Right renal pelvis (tissue), 4 donors: ENCODE measurements around the gene SPDYE4. TPM values are rescaled to one million over a fixed set of nuclear protein-coding genes. Genes with fewer than 3 reads are reported as not detected.
A peak's percentile ranks its signal among the peaks of the same experiment; 100 is the strongest.

ENCODE experiments used
- DNase-seq, 4 donors: peaks; one replicate each; pipeline ENCODE4 v3.0.0-alpha.2; 2013; ENCODE audit warnings: low read depth in 4 of 4, low spot score in 3 of 4, missing footprints in 1 of 4
- polyA plus RNA-seq, 4 donors: library from polyadenylated mRNA; unstranded; fragments of 120-200 nt; gene quantifications; one replicate each; pipeline ENCODE4 v1.2.1, GENCODE V29; 2013; ENCODE audit not compliant: insufficient read length in 4 of 4

Gene SPDYE4
- polyA plus RNA-seq, 4 donors, result 0.18 to 0.30 TPM; not detected in 2

DNA sequence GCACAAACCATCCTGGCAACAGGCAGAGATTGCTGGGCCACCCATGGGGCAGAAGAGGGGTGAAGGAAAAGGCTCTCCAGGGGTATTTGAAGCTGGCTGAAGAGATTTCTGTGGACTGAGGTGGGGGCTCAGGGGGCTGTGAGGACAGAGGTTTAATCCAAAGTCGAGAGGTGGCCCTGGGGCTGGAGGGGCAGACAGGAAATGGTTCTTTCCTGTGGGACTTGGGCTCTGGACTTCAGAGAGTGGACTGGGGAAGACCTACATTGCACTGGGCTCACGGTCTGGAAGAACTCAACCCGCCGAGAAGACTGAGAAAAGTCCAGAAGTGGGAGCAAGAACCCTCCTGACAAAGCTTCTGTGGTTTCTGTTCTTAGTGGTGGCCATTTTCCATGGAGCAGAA, 16.6 kb downstream of the SPDYE4 start:
- DNase-seq, result no peak

DNA sequence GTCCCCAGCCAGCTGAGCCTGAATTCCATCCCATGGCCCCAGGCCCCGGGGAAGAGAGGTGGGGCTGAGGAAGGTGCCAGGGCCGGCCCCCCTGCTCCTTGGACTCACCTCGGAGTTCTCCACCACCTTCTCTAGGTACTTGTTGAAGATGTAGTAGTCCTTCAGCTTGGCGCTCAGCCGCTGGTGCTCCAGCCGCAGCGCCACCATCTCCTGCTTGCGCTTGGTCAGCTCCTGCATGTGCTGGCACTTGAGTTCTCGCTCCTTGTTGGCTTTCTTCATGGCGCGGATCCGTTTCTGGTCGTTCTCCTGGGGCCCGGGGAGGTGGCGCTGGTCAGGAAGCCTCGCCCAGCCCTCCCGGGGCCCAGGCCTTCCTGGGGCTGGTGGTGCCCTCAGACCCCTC, 17.0 kb downstream of the SPDYE4 start:
- DNase-seq, result no peak

DNA sequence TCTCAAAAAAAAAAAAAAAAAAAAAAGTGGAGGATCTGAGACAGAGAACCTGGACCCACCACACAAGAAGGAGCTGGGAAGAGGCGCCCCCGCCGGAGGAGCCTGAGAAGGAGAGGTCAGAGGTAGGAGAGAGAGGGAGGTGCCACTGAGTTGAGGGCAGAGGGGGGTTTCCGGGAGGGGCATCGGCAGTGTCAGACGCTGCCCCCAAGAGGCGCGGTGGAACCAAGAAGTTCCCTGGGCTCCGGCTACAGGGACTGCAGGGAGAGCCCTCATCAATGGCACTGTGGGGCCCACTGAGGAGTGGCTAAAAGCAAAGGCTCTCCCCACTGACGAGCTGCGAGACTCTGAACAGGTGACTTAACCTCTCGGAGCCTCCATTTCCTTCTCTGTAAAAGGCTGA, 17.9 kb downstream of the SPDYE4 start:
- DNase-seq, result no peak

DNA sequence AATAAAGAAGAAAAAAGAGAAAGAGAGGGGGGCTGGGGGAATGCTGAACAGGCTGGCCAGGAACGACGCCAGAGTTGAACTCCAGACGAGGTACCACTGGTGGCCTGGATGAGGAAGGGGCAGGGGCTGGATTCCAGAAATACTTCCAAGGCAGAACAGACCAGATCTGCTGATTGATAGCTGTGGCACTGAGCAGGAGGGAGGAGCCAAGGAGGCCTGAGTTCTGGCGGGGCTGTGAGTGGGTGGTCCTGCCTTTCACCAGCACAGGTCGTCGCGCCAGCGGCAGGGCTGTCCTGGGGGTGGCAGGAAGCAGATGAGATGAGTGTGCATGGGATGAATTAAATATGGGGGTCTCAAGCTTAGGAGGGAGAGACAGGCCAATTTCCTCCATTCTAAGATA, 19.2 kb downstream of the SPDYE4 start:
- peak in 2 of 4 donors; percentile 45 to 47 for DNase-seq

DNA sequence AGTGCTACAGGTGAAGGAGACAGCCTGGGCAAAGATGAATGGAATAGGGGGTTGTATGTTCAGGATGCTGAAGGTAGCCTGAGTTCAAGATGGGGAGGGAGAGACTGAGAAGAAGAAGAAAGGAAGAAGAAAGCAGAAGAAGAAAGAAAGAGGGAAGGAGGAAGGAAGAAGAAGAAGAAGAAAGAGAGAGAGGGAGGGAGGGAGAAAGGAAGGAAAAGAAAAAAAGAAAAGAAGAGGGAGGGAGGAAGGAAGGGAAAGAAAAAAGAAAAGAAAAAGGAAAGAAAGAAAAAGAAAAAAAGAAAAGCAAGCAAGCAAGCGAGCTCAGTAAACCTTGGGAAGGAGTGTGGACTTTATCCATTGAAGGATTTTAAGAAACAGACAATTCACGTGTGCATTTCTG, 21.6 kb downstream of the SPDYE4 start:
- DNase-seq, result no peak

DNA sequence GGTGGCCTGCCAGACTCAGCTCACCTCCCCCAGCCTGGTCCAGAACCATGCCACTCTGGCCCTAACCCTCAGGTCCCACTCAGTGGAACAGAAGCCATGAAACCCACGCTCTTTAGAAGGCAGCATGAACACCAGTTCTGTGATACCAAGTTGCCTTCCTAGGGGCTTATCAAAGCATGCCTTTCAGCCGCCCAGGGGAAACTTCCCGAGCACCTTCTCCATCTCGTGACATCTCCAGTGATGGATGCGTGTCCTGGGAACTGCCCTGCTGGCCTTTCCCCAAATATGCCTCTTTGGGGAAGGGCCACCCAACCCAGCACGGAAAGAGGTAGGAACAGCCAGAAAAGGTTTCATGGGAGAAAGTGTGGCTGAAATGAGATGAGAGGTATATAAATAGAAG, 22.0 kb downstream of the SPDYE4 start:
- DNase-seq, result no peak

DNA sequence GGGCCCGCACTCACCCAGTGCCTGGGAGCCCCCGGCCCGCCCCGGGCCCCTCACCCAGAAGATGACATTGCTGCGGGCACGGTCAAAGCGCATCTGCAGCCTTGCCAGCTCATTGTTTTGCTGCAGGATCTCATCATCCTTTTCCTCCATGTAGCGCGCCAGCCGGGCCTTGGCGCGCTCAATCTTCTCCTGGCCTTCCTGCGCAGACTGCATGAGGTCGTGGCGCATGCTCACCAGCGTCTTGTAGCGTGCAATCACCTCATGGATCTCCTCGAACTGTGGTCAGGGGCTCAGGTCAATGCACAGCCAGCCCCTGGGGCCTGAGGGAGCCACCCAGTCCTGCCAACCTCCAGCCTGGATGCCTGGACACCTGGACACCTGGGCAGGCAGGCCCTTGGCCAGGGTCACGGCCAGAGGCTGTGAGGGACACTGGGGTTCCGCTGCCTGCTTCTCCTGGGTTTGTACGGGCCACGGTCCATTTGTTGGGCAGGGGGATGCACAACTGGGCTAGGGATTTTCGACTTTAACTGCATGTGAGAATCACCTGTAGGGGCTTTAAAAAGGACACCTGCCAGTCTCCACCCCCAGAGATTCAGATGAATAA, 22.9 kb downstream of the SPDYE4 start:
- no peak for DNase-seq

DNA sequence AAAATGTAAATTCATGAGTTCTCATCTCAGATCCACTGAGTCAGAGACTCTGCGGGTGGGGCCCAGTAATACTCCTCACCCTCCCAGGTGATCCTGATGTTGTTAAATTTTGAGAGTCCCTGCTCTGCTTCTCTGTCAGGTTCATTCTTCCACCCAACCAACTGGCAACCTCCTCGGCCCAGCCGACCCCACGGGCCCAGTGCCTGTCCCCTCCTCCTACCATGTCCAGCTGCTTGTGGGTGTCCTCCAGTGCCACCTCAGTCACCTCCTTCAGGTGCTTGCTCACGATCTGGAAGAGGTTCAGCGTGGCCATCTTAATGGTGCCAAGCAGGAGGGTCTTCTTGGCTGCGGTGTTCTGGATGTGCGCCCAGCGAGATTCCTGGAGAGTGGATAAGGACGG, 23.5 kb downstream of the SPDYE4 start:
- no peak for DNase-seq

DNA sequence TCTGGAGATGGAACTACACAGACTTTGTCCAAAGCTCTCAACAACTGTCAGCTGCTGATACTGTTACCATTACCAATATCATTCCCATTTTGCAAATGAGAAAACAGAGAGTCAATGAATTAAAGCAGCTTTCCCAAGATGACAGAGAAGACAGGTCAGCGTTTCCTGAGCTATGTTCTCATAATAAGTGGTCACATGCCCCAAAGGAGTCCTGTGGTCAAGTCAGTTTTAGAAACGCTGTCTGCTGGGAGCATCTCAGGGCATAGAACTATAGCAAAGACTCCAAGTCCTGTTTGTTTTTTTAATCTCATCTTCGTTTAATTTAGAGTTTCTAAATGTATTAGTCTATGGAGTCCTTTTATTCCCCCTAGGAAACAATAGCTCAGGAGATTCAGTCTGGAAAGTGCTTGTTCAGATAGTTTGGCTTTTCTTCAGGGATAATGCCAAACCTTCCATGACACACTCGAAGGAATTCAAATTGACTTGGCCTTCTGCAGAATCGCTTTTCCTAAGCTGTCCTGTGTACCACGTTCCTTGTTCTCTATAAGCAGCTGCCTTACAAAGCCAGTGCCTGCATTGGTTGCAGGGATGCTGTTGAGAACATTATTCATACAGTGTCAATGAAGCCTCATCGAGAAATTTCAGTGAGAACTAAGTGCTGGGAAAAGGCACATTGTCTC, 25.8 kb downstream of the SPDYE4 start:
- DNase-seq, result no peak

DNA sequence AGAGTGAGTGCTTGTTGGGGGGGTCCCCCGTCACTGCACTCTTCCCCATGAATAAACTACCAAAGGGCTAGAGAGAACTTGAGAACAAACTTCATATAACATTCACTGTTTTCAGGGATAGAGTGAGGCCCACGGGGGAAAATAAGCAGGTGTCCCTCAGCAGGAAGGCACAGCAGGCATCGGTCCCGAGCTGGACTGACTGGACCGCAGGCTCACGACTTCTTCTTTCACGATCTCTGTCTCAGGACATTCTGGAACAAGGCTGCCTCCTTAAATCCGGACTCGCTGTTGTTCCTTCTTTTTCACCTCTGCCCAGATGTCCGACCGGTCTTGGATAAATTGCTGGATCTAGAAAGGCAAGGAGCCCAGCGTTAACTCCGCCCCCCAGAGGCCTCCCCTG, 28.5 kb downstream of the SPDYE4 start:
- DNase-seq, result no peak

DNA sequence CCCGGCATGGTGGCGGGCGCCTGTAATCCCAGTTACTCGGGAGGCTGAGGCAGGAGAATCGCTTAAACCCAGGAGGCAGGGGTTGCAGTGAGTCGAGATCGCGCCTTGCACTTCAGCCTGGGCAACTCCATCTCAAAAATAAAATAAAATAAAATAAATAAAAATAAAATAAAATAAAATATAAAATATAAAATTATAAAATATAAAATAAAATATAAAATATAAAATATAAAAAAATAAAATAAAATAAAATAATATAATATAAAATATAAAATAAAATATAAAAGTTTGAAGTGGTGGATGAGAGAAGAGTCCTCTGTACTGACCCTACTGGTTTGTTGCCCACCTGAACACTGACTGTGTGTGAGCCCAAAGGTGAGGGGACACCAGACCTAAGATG, 28.9 kb downstream of the SPDYE4 start:
- DNase-seq, result no peak

DNA sequence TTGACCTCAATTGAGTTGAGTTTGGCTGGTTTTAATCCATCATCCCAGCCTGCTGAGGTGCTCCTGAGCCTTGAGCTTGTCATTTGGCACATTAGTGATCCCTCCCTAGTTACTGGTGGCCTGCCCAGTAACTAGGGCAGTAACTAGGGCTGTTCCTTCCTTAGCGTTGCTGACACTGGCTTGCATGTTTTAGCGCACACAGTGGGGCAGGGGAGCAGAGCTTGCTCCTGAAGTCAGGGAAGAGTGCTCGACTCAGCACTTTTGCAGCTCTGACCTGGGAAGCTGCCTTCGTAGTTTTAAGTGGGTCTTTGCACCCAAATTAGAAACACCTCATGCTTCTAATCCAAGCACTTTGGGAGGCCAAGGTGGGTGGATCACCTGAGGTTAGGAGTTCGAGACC, 29.4 kb downstream of the SPDYE4 start:
- DNase-seq, result no peak

DNA sequence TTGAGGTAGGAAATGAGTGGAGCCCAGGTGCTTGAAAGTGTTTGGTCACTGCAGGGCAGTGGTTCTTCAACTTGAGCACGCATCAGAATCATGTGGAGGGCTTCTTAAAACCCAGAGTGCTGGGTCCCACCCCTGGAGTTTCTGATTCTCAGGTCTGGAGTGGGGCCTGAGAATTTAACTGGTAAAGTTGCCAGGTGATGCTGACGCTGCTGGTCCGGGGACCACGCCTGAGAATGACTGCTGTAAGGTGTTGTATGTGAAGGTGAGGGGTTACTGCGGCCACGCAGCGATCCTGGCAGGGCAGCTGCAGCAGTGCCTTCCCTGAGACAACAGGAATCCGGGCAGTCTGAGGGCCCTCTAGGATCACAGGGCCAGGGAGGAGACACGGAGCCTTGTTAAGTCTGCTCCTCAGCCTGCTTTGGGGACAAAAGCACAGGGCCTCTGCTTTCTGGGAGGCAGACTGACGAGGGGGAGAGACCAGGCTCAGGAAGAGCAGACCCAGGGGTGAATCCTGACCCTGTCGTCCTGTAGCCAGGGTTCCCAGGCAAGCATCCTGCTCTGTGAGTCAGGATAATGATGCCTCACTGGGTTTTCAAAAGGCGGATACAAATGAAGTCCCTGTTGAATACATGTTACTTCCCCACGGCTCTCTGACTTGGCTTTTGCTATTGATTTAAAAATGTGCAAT, 30.0 kb downstream of the SPDYE4 start:
- DNase-seq, result no peak

DNA sequence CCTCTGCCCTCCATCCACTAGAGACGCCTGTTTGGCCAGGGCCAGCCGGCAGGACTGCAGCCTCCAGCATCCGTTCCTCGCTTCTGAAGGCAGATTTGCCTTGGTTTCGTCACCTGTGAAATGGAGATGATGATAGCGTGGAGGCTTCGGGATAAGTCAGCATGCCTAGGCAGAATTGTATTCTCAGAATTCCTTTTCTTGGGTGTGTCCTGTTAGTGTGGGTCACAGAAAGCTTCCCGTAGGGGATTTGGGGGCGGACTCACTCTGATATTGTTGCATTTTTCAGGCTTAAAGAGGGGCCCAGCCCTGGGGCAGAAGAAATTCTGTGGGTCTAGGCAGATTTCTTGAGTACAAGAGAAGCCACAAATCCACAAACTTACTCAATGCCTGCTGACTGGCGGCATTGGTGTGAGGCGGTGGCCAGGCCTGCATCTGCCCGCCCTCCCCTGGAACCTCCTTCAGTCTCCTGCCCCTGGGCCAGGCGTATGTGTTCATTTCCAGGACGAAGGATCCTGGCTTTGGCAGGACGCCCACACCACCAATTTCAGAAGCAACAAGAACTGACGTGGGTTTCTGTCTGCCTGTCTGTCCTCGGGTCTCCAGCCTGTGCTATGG, 31.3 kb downstream of the SPDYE4 start:
- no peak for DNase-seq

DNA sequence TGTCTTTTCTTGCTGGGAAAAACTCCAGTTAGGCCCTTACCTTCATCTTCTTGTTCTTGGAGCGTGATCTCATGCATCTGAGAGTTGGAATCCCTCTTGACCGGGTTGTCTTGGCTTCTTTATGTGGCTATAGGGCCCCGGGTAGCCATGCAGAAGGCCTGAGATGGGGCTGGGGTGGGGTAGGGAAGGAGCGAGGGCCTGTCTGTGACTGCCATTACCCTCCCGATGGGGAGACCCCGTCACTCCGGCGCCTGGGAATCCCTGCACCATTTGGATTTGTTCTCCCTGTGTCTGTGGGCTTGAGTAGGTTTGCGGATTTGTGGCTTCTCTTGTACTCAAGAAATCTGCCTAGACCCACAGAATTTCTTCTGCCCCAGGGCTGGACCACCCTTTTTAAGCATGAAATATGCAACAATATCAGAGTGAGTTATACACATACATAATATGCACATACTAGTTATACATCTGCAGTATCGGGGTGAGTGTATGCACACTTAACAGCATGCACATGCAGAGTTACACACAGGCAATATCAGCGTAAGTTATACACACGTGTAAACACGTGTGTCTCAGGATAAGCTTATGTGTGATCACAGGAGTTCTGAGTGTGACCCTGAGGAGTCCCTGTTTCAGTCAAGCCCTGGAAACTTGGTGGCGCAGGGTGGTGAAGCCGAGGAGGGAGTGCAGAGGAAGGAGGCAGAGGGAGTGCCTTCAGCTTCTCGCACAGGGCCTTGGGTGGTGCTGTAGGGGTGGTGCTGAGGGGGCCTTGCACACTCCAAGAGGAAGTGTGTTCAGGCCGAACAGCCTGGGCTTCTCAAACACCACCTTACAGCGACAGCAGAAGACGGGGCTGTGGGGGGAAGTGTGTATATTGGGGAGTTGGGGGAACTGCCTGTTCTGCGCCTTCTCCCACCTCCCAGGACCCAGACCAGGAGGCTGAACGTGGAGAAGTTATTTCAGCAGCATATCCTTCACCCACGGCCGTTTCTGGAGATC, 32.2 kb downstream of the SPDYE4 start:
- DNase-seq, result no peak

DNA sequence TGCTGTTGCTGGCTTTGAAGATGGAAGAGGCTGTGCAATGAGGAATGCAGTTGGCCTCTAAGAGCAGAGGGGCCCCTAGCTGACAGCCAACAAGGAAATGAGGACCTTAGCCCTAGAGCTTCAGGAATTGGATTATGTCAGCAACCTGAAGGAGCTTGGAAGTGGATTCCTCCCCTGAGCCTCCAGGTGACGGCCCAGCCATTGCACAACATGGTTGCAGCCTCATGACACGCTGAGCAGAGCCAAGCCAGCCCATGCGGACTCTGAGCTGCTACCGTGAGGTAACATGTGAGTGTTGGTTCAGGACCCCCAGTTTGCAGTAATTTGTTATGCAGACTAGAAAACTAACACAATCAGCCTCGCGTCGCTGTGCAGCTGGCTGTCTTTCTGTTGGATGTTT, 33.9 kb downstream of the SPDYE4 start:
- no peak for DNase-seq

DNA sequence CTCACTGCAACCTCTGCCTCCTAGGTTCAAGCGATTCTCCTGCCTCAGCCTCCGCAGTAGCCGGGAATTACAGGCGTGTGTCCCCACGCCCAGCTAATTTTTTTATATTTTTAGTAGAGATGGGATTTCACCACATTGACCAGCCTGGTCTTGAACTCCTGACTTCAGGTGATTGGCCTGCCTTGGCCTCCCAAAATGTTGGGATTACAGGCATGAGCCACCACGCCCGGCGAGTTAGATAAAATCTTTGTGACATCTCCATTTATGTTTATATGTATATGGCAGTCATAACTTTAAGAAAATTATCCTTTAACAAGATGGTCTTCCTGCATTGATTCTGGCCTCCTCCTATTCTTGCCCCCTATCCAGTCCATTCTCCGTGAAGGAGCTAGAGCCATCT, 37.8 kb downstream of the SPDYE4 start:
- no peak for DNase-seq

DNA sequence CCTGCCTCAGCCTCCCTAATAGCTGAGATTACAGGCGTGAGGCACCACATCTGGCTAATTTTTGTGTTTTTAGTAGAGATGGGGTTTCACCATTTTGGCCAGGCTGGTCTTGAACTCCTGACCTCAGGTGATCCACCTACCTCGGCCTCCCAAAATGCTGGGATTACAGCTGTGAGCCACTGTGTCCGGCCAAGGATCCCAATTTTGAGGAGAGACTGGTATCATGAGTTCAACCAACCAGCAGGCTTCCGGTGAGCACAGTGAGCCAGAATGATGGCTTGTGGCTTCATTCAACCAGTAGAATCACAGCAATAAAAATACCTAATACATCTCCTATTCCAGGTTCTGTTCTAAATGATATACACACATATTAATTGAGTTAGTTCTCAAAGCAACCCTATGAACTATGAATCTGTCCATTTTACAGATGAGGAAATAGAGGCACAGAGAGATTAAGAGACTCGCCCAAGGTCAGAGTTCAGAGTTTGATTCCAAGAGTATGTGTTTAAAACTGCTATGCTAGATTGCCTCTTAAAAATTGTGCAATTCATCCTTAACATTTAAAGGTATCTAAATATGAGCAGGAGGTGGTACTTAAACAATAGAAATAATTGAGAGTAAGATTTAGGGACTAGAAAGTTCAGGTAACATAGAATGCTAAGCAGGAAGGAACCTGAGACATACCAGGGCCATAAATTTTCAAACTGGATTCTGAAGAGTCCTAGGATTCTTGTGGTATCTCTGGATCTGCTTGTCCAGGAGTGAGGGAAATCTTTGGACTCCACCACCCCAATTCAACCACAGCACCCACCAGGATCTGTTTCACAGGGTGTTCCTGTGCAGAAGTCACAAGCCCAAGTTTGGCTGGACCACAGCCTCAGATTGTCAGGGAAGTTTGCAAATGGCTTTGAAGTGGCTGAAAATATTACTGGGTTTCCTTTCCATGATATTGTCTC, 38.8 kb downstream of the SPDYE4 start:
- no peak for DNase-seq

DNA sequence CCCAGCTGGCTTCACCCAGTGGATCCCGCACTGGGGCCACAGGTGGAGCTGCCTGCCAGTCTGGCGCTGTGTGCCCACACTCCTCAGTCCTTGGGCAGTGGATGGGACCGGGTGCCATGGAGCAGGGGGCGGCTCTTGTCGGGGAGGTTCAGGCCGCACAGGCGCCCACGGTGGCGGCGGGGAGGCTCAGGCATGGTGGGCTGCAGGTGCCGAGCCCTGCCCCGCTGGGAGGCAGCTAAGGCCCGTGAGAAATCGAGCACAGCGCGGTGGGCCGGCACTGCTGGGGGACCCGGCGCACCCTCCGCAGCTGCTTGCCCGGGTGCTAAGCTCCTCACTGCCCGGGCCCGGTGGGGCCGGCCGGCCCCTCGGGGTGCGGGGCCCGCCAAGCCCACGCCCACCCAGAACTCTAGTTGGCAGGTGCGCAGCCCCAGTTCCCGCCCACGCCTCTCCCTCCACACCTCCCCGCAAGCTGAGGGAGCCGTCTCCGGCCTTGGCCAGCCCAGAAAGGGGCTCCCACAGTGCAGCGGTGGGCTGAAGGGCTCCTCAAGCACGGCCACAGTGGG, 40.3 kb downstream of the SPDYE4 start:
- no peak for DNase-seq
